G401.6 (cell line): ENCODE data around the gene ANAPC16.

ENCODE experiments used
- FAIRE-seq: peaks from 2 replicates; lab custom pipeline; 2012; peaks lifted over from hg19 to GRCh38; lab: Jason Lieb, UNC

The ANAPC16 gene

DNA sequence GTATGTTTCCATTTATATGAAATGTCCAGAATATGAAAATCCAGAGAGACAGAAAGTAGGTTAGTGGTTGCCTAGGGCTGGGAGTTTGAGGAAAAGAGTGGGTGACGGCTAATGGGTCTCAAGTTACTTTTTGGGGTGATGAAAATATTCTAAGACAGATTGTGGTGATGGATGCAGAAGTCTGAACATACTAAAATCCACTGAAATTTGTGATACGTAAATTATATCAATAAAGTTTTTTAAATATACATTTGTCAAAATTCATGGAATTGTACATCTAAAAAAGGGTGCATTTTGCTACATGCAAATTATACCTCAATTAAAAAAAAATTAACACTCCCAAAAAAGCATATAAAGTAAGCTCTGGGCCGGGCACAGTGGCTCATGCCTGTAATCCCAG is 67.3 kb downstream of the ANAPC16 start:
- FAIRE-seq: no peak
